Measurements from ENCODE around the gene PLXNA3.

PLXNA3 gene

GRCh38 chrX:154436374-154436982 lies 21.6 kb upstream of the PLXNA3 start:
- DNase-seq = no peak

DNA sequence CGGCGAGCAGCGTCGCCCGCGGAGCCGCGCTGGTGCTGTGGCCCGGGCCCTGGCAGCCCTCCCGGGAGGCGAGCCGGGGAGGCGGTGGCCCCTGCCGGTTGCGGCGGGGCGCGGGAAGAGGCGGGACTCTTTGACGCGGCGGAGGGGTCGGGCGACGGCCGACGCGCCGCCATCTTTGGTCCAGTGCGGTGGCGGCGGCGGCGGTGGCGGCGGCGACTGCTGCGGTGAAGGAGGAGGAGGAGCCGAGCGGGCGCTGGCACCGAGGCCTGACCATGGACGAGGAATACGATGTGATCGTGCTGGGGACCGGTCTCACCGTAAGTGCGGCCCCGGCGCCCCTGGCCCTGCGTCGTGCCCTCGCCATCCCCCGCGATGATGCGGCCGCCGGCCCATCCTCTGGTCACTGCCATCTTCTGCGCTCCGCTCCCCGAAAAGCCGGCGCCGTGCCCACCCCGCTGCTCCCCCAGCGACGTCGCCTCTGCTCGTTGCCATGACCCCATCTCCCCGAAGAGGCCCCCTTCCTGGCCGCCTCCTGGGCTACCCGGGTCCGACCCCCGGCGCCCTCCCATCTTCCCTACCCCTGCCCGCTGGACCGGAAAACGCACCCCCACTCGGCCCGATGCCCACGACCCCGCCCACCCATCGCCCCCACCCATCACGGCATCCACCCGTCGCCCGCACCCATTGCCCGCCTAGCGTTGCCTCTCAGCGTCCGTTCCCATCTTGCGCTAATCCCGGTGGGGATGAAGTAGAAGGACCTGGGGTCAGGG lies 20.9 kb upstream of the PLXNA3 start, which contains the start of gene GDI1:
TSS of gene GDI1 (plus strand) at position 172 of the 770 bp plus-strand sequence. CDS start at position 273, 101 bp downstream.
- DNase-seq = peak; percentile 63

- peak; percentile 8 for DNase-seq
Measured at GRCh38 chrX:154437971-154438893, 19.8 kb upstream of the PLXNA3 start.

DNA sequence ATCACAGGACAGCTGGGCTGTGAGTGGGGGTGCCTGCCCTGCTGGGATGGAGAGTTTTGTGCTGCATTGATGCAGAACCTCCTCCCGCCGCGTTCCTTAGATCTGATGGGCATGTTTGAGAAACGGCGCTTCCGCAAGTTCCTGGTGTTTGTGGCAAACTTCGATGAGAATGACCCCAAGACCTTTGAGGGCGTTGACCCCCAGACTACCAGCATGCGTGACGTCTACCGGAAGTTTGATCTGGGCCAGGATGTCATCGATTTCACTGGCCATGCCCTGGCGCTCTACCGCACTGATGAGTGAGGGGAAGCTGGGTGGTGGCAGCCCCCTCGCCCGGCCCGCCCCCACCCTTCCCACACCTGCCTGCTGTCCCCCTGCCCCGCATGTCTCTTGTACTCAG lies 18.2 kb upstream of the PLXNA3 start:
- no peak for DNase-seq

- peak; percentile 1 for DNase-seq
Measured at GRCh38 chrX:154440623-154441357, 17.3 kb upstream of the PLXNA3 start.

GRCh38 chrX:154441564-154441963 lies 16.5 kb upstream of the PLXNA3 start:
- no peak for DNase-seq

- no peak for DNase-seq
Measured at GRCh38 chrX:154441984-154442707, 15.9 kb upstream of the PLXNA3 start.

- no peak for DNase-seq
Measured at GRCh38 chrX:154443479-154443910, 14.6 kb upstream of the PLXNA3 start.

- DNase-seq = peak; percentile 79
Measured at GRCh38 chrX:154443992-154444754, 13.9 kb upstream of the PLXNA3 start, which contains the start of gene FAM50A. Gene FAM50A (plus strand): TSS chrX:154444141. CDS start chrX:154444236, 95 bp downstream.

GRCh38 chrX:154444755-154445246 lies 13.3 kb upstream of the PLXNA3 start:
- no peak for DNase-seq

- DNase-seq = no peak
Measured at GRCh38 chrX:154445776-154446175, 12.3 kb upstream of the PLXNA3 start.

DNA sequence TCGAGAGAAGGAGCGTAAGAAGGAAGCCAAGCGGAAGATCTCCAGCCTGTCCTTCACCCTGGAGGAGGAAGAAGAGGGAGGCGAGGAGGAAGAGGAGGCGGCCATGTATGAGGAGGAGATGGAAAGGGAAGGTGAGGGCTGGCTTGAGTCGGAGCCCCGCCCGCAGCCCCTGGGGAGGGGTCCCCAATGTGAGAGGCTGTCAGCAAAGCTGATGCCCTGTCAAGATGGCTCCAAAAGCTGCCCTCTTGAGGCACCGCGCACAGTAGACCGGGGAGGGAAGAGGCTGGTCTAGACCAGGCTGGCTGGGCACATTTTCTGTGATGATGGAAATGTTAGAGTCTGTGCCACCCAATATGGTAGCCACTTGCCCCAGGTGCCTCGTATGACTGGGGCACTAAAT lies 11.7 kb upstream of the PLXNA3 start:
- no peak for DNase-seq

- no peak for DNase-seq
Measured at GRCh38 chrX:154448484-154448883, 9.6 kb upstream of the PLXNA3 start.

- DNase-seq = no peak
Measured at GRCh38 chrX:154449618-154450017, 8.5 kb upstream of the PLXNA3 start.

DNA sequence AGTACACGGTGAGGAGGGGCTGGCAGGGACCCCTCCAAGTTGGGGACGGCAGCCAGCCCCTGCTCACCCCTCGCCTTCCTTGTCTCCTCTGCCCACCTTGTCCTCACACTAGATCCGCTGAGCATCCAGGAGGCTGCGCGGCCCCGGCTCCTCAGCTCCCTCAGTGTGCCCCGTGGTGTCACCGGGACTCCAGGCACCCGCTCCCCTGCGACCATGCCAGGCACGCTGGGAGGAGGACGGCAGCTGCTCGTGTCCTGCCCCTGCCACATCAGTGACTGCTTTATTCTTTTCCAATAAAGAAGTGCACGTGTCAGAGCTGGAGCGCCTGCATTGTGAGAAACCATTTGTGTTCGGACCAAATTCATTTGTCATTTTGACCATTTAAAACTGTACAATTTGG lies 7.8 kb upstream of the PLXNA3 start:
- DNase-seq = no peak

- no peak for DNase-seq
Measured at GRCh38 chrX:154452823-154453222, 5.3 kb upstream of the PLXNA3 start.

GRCh38 chrX:154457491-154458115 lies 478 bp upstream of the PLXNA3 start:
- DNase-seq = no peak

DNA sequence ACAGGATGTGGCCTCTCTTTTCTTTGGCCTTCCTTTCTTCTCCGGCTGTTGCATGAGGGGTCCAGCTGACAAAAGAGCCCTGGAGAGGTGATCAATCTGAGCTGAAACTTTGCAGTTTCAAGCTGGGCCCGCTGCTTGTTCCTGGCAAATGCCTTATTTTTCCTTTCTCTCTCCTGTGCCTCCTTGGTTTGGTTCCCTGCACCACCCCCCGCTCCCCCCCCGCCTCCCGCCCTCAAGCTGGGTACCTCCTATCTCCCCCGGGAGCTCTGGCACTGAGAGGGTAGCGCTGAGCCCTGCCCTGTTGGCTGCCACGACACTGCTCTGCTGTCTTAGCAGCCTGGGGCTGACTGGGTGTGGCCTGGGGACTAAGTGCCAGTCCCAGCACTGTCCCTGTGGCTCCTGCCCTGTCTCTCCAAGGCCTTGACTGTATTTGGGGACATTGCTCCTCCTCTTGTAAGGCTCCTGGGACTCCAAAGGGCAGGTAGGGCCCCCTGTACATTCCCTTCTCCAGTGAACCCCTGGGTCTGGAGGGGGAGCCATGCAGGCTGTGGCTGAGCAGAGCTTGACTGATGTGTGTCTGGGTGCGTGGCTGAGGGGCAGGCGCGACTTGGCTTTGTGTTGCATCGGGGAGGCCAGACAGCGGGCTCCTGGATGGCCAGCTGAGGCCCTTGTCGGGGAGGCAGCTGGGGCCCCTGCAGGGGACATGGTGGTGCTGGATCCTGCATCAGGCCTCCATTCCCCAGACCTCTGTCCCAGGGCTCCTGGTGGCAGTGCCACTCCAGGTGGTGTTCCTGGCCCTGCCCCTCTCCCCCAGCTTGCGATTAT lies 1.1 kb downstream of the PLXNA3 start:
- no peak for DNase-seq

DNA sequence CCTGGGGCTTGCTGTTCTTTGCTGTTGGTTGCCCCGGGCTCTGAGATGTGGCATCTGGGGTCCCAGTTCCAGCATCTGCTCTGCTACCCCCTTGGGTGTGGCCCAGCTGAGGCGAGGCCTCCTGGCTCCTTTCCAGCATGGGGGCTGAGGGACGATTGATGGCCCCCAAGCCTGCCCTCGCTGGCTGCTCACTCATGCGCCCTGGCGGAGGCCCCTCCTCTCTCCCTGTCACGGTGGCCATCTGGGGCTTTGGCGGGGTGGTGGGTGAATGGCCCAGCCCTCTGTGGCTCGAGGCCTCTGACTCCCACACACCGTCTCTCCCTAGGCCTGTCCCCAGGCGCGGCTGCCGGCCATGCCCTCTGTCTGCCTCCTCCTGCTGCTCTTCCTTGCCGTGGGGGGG lies 1.8 kb downstream of the PLXNA3 start:
- DNase-seq = no peak
